Lung (tissue), 16 donors: ENCODE data around the gene PLEKHH1. TPM values are rescaled to one million over a fixed set of nuclear protein-coding genes. Genes with fewer than 3 reads are reported as not detected.
A peak's percentile ranks its signal among the peaks of the same experiment; 100 is the strongest.

Experiments used
- ATAC-seq: fragments of 200-7000 bp; cut with Tn5 transposase; one replicate; pipeline ENCODE4 v1.9.1; 2020; ENCODE audit warnings: moderate number of reproducible peaks; ENCODE audit not compliant: insufficient read depth, low FRiP score
- DNase-seq, 3 donors: peaks; one replicate each; pipeline ENCODE4 v3.0.0-alpha.2; 2013 to 2017
- H3K27ac ChIP-seq, 2 donors: one replicate each; pipeline ENCODE4 v1.5.1; 2013; ENCODE audit warnings: mild to moderate bottlenecking in 2 of 2, moderate library complexity in 2 of 2, control low read depth in 1 of 2, inconsistent platforms in 1 of 2, low read depth in 1 of 2, low read length in 1 of 2
- H3K27me3 ChIP-seq, 3 donors: one replicate each; pipeline ENCODE4 v1.5.1; 2013; ENCODE audit warnings: low read length in 2 of 3; ENCODE audit not compliant: control insufficient read depth in 3 of 3, insufficient read depth in 3 of 3
- H3K36me3 ChIP-seq, 4 donors: one replicate each; pipeline ENCODE4 v1.5.1; 2013; ENCODE audit warnings: low read length in 4 of 4, mild to moderate bottlenecking in 1 of 4, moderate library complexity in 1 of 4; ENCODE audit not compliant: control insufficient read depth in 4 of 4, insufficient read depth in 4 of 4
- H3K4me1 ChIP-seq, 5 donors: one replicate each; pipeline ENCODE4 v1.5.1; 2013; ENCODE audit warnings: low read length in 5 of 5, mild to moderate bottlenecking in 2 of 5, moderate library complexity in 1 of 5; ENCODE audit not compliant: control insufficient read depth in 5 of 5, insufficient read depth in 5 of 5
- H3K4me3 ChIP-seq: one replicate; pipeline ENCODE4 v1.5.1; 2013; ENCODE audit warnings: mild to moderate bottlenecking, control low read depth, moderate library complexity
- H3K9ac ChIP-seq, 2 donors: one replicate each; pipeline ENCODE4 v1.5.1; 2013; ENCODE audit warnings: low read length in 2 of 2, control low read depth in 1 of 2; ENCODE audit not compliant: insufficient read depth in 1 of 2
- H3K9me3 ChIP-seq, 4 donors: one replicate each; pipeline ENCODE4 v1.5.1; 2013; ENCODE audit warnings: low read length in 3 of 4, mild to moderate bottlenecking in 1 of 4, moderate library complexity in 1 of 4; ENCODE audit not compliant: control insufficient read depth in 4 of 4, insufficient read depth in 3 of 4
- CTCF ChIP-seq: IDR thresholded peaks from 2 replicates; pipeline ENCODE4 v1.5.1; 2012; ENCODE audit warnings: mild to moderate bottlenecking; ENCODE audit errors: control extremely low read depth, extremely low read depth
- WGBS, 2 donors: extraction: QIAGEN DNeasy Blood & Tissue Kit; methylation state at CpG; one replicate each; pipeline ENCODE4 v1.1.7; 2013; 5-methylcytosine and 5-hydroxymethylcytosine counted together
- long read RNA-seq, 5 donors: transcript quantifications; one replicate each; lab custom pipeline, GENCODE V29; 2026
- polyA plus RNA-seq, 2 donors: library from polyadenylated mRNA; stranded (reverse); fragments of 200-250 nt; gene quantifications; one replicate each; pipeline ENCODE4 v1.2.1, GENCODE V29; 2013
- total RNA-seq, 2 donors: library from RNA; depleted of rRNA in 1 of 2; stranded (reverse); fragments of >200 nt in 1 of 2; gene quantifications; one replicate each; pipeline ENCODE4 v1.2.1, GENCODE V29; 2014 to 2021
- donor health status: control.
- donor health status: control.
- donor health status: Bipolar disorder and iron deficiency.
- donor health status: healthy.
- donor health status: DM: yes; HTN: yes; CAD: no.

The PLEKHH1 gene
- total RNA-seq: 1 to 10 TPM; 2.9 to 9.3 TPM
- polyA plus RNA-seq: 1 to 10 TPM in 1 of 2 donors, under 1 TPM in 1; 0.80 to 2.9 TPM
- long read RNA-seq, donor 1, full-length matches to known transcripts: 1 of 1 reads
- long read RNA-seq, donor 1, partial matches to known transcripts: 0 of 1 reads
- long read RNA-seq, donor 1, other reads (novel, unspliced or antisense): 0 of 1 reads
- long read RNA-seq, donor 2: 0 reads
- long read RNA-seq, donor 3, partial matches to known transcripts: 0 of 13 reads
- long read RNA-seq, donor 3, other reads (novel, unspliced or antisense): 12 of 13 reads
- long read RNA-seq, donor 4, partial matches to known transcripts: 0 of 1 reads
- long read RNA-seq, donor 4, other reads (novel, unspliced or antisense): 0 of 1 reads
- long read RNA-seq, donor 5: 0 reads

GRCh38 chr14:67532998-67533753 is at the start of gene PLEKHH1:
PLEKHH1 (plus strand) TSS chr14:67533290; CDS start chr14:67541868, 8,578 bp downstream.
- Histone ChIP-seq H3K9me3 (no peaks in the 10 kb centered on the region), H3K4me1 (peaks cover 0 to 7% (median 0%) of the 10 kb centered on the region in 5 donors), H3K9ac (peak within 1 kb of the TSS in 1 of 2 donors; percentile 49), H3K27ac (peak within 1 kb of the TSS in 1 of 2 donors; percentile 85), H3K36me3 (no peaks in the 10 kb centered on the region), H3K4me3 (peak within 1 kb of the TSS; percentile 66), H3K27me3 (peaks cover 0 to 9% (median 5%) of the 10 kb centered on the region in 3 donors)
- no peak for TF ChIP-seq CTCF
- 1 to 2% methylated on average over 58 to 86 of the region's 86 CpGs for WGBS, 2 donors
- ATAC-seq (peak; percentile 89), DNase-seq (peak; percentile 65 to 80 (median 77))

GRCh38 chr14:67483579-67484285 is 49.4 kb upstream of the PLEKHH1 start:
- Histone ChIP-seq H3K4me1 (peaks cover 0 to 8% (median 2%) of the 10 kb centered on the region in 5 donors), H3K9ac (no peak overlapping the region), H3K27me3 (no peaks in the 10 kb centered on the region), H3K27ac (no peak overlapping the region), H3K4me3 (no peak overlapping the region), H3K36me3 (peaks cover 0 to 2% (median 0%) of the 10 kb centered on the region in 4 donors), H3K9me3 (peaks cover 0 to 2% (median 0%) of the 10 kb centered on the region in 4 donors)
- TF ChIP-seq CTCF: no peak
- 88 to 91% methylated on average over 8 of the region's 8 CpGs for WGBS, 2 donors
- DNase-seq (no peak), ATAC-seq (no peak)

GRCh38 chr14:67485501-67486095 is 47.5 kb upstream of the PLEKHH1 start:
- peak in 1 of 3 donors; percentile 60 for DNase-seq

More at GRCh38 chr14:67485501-67486095, 47.5 kb upstream of the PLEKHH1 start:
- no peak for TF ChIP-seq CTCF
- Histone ChIP-seq H3K9ac (no peak overlapping the region), H3K27me3 (no peaks in the 10 kb centered on the region), H3K36me3 (peaks cover 0 to 2% (median 0%) of the 10 kb centered on the region in 4 donors), H3K4me3 (no peak overlapping the region), H3K4me1 (peaks cover 0 to 2% (median 0%) of the 10 kb centered on the region in 5 donors), H3K9me3 (peaks cover 0 to 2% (median 0%) of the 10 kb centered on the region in 4 donors), H3K27ac (no peak overlapping the region)
- whole genome bisulfite sequencing, 2 donors: 70 to 77% methylated on average over 4 of the region's 4 CpGs
- ATAC-seq: no peak
